ENCODE measurements around the gene LIME1. TPM values are rescaled to one million over a fixed set of nuclear protein-coding genes. Genes with fewer than 3 reads are reported as not detected.

LIME1 gene
- total RNA-seq, 1 donor from 2014 or later = 10.2 TPM

- intact Hi-C loops (cut with micrococcal nuclease) = no loop called here
- POLR2A ChIA-PET = no interaction called here
- CTCF ChIA-PET = no interaction called here
- Mint-ChIP-seq H3K4me3 (no peak overlapping the region), H3K27me3 (no peaks in the 10 kb centered on the region), H3K27ac (no peak overlapping the region), H3K4me1 (peaks cover 1% of the 10 kb centered on the region), H3K9me3 (no peaks in the 10 kb centered on the region), H3K36me3 (ENCODE audit: low read depth) (peaks cover 1% of the 10 kb centered on the region)
- no peak for TF ChIP-seq CTCF (IDR thresholded peaks at IDR 0.05)
- DNase-seq (no peak), ATAC-seq (ENCODE audit: low read depth) (no peak)
Measured at GRCh38 chr20:63745961-63746731, 9.7 kb downstream of the LIME1 start.

GRCh38 chr20:63746751-63747315 lies 10.4 kb downstream of the LIME1 start:
- intact Hi-C loops (cut with micrococcal nuclease) = no loop called here
- ChIA-PET POLR2A (no interaction called here), CTCF (no interaction called here)
- H3K27me3 Mint-ChIP-seq = no peaks in the 10 kb centered on the region
- H3K27ac Mint-ChIP-seq = no peak overlapping the region
- no peaks in the 10 kb centered on the region for H3K4me1 Mint-ChIP-seq
- no peak overlapping the region for H3K4me3 Mint-ChIP-seq
- ATAC-seq (ENCODE audit: low read depth) (no peak), DNase-seq (no peak)
- peaks cover 1% of the 10 kb centered on the region for H3K36me3 Mint-ChIP-seq (ENCODE audit: low read depth)
- TF ChIP-seq CTCF (IDR thresholded peaks at IDR 0.05) = no peak
- no peaks in the 10 kb centered on the region for H3K9me3 Mint-ChIP-seq

GRCh38 chr20:63747622-63748069 lies 11.2 kb downstream of the LIME1 start:
- H3K9me3 Mint-ChIP-seq = no peaks in the 10 kb centered on the region
- POLR2A ChIA-PET = no interaction called here
- H3K27me3 Mint-ChIP-seq = no peaks in the 10 kb centered on the region
- no peaks in the 10 kb centered on the region for H3K4me1 Mint-ChIP-seq
- H3K4me3 Mint-ChIP-seq = no peak overlapping the region
- DNase-seq (no peak), ATAC-seq (ENCODE audit: low read depth) (no peak)
- CTCF ChIA-PET = no interaction called here
- intact Hi-C loops (cut with micrococcal nuclease) = no loop called here
- TF ChIP-seq CTCF (IDR thresholded peaks at IDR 0.05) = no peak
- peaks cover 1% of the 10 kb centered on the region for H3K36me3 Mint-ChIP-seq (ENCODE audit: low read depth)
- H3K27ac Mint-ChIP-seq = no peak overlapping the region

GRCh38 chr20:63748070-63748933 lies 11.8 kb downstream of the LIME1 start:
- CTCF ChIA-PET = no interaction called here
- no peak for DNase-seq

More at GRCh38 chr20:63748070-63748933, 11.8 kb downstream of the LIME1 start:
- Mint-ChIP-seq H3K27me3 (no peaks in the 10 kb centered on the region), H3K4me1 (no peaks in the 10 kb centered on the region), H3K27ac (no peak overlapping the region), H3K9me3 (no peaks in the 10 kb centered on the region), H3K36me3 (ENCODE audit: low read depth) (peaks cover 1% of the 10 kb centered on the region), H3K4me3 (no peak overlapping the region)
- POLR2A ChIA-PET = no interaction called here
- no peak for ATAC-seq (ENCODE audit: low read depth)
- intact Hi-C loops (cut with micrococcal nuclease) = no loop called here
- TF ChIP-seq CTCF (IDR thresholded peaks at IDR 0.05) = no peak
